Skin of body (tissue), 2 donors: ENCODE measurements around the gene HSPA1B. TPM values are rescaled to one million over a fixed set of nuclear protein-coding genes. Genes with fewer than 3 reads are reported as not detected.
"Not testable (repeated sequence)": the region's sequence is repeated elsewhere in the genome, so short reads cannot be mapped to it uniquely, and the experiment has no call there.

Experiments used
- DNase-seq: peaks from one replicate; lab custom pipeline; 2025; lab: John Stamatoyannopoulos, UW
- total RNA-seq: library from RNA; depleted of rRNA; stranded (reverse); fragments of >200 nt; gene quantifications from one replicate; pipeline ENCODE4 v1.2.3, GENCODE V29; 2014

HSPA1B gene
- total RNA-seq, 1 donor from 2014 or later, result 286 TPM

- no peak for DNase-seq
Measured at GRCh38 chr6:31826793-31827285, 699 bp upstream of the HSPA1B start.

DNA sequence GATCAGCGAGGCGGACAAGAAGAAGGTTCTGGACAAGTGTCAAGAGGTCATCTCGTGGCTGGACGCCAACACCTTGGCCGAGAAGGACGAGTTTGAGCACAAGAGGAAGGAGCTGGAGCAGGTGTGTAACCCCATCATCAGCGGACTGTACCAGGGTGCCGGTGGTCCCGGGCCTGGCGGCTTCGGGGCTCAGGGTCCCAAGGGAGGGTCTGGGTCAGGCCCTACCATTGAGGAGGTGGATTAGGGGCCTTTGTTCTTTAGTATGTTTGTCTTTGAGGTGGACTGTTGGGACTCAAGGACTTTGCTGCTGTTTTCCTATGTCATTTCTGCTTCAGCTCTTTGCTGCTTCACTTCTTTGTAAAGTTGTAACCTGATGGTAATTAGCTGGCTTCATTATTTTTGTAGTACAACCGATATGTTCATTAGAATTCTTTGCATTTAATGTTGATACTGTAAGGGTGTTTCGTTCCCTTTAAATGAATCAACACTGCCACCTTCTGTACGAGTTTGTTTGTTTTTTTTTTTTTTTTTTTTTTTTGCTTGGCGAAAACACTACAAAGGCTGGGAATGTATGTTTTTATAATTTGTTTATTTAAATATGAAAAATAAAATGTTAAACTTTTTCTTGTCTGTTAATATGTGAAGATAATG lies 2.2 kb downstream of the HSPA1B start:
- DNase-seq, result peak; percentile 55

DNA sequence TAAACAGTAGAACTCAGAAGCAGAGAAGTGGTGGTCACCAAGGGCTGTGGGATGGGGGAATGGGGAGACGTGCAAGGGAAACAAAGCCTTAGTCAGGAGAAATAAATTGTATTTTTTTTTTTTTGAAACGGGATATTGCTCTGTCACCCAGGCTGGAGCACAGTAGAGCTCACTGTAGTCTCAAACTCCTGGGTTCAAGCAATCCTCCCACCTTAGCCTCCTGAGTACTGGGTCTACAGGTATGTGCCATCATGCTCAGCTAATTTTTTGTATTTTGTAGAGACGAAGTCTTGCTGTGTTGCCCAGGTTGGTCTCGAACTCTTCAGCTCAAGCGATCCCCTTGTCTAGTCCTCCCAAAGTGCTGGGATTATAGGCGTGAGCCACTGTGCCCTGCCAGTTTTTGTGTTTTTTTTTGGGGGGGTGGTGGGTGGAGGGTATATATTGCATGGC lies 3.4 kb downstream of the HSPA1B start:
- no peak for DNase-seq

GRCh38 chr6:31831350-31832215 lies 4.0 kb downstream of the HSPA1B start:
- no peak for DNase-seq

- DNase-seq, result peak; percentile 89
Measured at GRCh38 chr6:31834367-31835250, 7.1 kb downstream of the HSPA1B start.

- no peak for DNase-seq
Measured at GRCh38 chr6:31836047-31836473, 8.5 kb downstream of the HSPA1B start.

GRCh38 chr6:31836474-31837368 lies 9.2 kb downstream of the HSPA1B start:
- DNase-seq, result no peak

DNA sequence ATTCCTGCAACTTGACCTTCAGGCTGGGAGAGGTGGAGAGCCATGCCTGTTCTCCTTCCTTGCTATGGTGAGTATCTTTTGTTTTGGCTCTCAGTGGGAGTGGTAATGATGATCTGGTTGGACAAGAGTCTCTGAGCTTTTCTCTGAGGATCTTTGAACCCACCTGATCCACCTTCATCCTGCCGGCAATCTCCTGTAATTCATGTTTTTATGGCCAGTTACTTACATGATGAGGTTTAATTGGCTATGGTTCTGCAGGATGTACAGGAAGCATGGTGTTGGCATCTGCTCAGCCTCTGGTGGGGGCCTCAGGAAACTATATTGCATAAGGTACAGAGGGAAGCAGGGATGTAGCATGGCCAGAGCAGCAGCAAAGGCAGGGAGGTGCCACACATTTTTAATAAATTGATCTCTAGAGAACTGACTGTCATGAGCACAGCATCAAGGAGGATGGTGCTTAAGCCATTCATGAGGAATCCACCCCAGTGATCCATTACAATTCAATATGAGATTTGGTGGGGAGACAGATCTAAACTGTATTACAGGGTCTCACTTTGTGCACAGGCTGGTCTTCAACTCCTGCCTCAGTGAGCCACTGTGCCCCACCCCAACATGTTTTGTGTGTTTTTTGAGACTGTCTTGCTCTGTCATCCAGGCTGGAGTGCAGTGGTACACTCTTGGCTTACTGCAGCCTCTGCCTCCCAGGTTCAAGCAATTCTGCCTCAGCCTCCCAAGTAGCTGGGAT lies 10.0 kb downstream of the HSPA1B start:
- no peak for DNase-seq

GRCh38 chr6:31838114-31838553 lies 10.6 kb downstream of the HSPA1B start:
- DNase-seq, result not testable (repeated sequence)

- DNase-seq, result no peak
Measured at GRCh38 chr6:31838968-31839367, 11.4 kb downstream of the HSPA1B start.

GRCh38 chr6:31839779-31840126 lies 12.2 kb downstream of the HSPA1B start:
- DNase-seq, result not testable (repeated sequence)

GRCh38 chr6:31842053-31842452 lies 14.5 kb downstream of the HSPA1B start:
- no peak for DNase-seq

- DNase-seq, result no peak
Measured at GRCh38 chr6:31844507-31844906, 17.0 kb downstream of the HSPA1B start.

- no peak for DNase-seq
Measured at GRCh38 chr6:31847276-31847978, 19.9 kb downstream of the HSPA1B start.

DNA sequence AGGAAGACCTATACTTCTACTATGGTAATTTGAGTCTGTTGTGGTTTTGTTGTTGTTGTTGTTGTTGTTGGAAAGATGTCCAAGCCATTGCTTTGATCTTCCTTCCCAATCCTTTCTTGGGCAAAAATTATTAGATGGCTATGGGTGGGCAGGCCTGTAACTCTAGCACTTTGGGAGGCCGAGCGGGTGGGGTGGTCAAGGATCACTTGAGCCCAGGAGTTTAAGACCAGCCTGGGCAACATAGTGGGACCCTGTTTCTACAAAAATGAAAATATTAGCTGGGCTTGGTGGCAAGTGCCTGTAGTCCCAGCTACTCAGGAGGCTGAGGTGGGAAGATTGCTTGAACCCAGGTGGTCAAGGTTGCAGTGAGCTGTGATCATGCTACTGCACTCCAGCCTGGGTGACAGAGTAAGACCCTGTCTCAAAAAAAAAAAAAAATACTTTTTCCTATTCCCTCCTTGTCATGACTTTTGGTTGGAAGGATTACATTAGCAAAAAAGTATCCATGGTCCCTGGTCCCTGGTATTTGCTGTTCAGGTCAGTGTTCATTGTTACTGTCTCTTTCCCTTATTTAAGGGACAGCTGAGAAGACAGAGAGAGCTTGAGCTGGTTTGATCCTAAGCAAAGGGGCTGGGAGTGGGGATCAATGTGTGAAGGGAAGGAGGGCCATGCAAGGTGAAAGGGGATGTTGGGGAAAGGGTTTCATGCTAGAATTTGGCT lies 23.4 kb downstream of the HSPA1B start:
- DNase-seq, result no peak

- no peak for DNase-seq
Measured at GRCh38 chr6:31851485-31851832, 23.9 kb downstream of the HSPA1B start.

DNA sequence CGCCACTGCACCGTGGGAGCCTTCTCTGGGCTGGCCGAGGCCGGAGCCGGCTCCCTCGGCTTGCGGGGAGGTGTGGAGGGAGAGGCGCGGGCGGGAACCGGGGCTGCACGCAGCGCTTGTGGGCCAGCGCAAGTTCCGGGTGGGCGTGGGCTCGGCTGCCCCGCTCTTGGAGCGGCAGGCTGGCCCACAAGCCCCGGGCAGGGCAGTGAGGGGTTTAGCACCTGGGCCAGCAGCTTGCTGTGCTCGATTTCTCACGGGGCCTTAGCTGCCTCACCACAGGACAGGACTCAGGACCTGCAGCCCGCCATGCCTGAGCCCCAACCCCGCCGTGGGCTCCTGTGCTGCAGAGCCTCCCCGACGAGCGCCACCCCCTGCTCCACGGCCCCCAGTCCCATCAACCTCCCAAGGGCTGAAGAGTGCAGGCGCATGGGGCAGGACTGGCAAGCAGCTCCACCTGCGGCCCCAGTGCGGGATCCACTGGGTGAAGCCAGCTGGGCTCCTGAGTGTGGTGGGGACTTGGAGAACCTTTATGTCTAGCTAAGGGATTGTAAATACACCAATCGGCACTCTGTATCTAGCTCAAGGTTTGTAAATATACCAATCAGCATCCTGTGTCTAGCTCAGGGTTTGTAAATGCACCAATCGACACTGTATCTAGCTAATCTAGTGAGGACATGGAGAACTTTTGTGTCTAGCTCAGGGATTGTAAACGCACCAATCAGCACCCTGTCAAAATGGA lies 24.6 kb downstream of the HSPA1B start:
- DNase-seq, result not testable (repeated sequence)

GRCh38 chr6:31857774-31858173 lies 30.2 kb downstream of the HSPA1B start:
- not testable (repeated sequence) for DNase-seq
